ENCODE measurements around the gene TIAM2.

DNA sequence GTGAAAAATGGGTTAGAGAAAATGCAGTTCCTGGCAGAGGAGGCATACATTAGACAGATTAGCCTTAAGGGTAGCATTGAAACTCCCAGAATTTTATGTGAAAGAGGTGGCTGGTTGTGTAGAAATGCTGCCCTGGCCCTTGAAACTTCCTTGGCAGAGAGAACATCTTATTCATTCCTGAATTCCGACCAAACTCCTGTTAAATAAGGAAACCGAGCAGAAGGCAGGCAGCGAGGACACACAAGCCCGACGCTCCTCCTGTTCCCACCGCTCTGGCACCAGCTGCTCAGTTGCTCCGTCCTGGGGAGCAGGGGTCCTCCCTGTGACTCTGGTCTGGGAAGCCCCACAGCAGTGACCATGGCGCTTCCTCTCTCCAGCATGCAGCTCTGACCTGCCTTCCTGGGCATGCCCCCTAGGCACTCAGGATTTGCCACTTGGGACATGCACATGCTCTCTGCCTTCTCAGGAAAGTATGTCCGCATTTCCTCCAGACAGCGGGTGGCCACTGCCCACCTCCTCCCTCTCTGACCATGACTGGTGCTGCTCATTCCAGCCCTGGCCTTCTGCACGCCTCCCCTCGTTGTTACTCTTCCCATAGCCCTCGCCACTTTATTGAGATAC is 233.5 kb downstream of the TIAM2 start:
- no peak for TF ChIP-seq CTCF (IDR thresholded peaks at IDR 0.05)
- no peak for TF ChIP-seq POLR2AphosphoS5 (IDR thresholded peaks at IDR 0.05)
